Measurements from ENCODE around the gene EEF1AKMT2.

Gene EEF1AKMT2

DNA sequence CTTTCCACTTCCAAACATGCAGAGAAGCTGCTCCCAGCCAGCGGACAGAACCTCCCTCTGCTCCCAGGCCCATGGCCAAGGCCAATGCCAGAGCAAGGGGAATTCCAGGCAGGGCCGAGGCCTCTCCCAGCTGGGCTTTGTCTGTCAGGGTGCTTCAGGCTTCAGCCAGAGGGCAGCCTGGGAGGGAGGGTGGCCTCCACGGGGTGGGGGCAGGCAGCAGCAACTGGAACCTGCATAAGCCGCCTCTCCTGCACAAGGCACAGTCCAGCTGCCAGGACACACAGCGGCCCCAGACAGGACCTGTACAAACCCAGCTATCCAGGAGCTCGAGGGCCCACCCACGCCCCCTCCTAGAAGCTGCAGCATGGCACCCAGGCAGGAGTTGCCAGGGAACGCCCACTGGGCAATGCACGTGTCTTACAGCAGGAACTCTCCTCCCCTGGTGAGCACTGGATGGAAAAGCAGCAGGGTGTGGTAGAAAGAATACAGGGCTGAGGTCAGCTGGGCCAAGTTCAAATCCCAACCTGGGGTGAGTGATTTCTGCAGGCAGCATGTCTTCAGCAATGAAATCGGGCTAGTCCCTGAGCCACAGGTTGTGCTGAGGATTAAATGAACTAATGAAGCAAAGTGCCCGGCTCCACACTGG lies 55.1 kb downstream of the EEF1AKMT2 start:
- DNase-seq: no peak

DNA sequence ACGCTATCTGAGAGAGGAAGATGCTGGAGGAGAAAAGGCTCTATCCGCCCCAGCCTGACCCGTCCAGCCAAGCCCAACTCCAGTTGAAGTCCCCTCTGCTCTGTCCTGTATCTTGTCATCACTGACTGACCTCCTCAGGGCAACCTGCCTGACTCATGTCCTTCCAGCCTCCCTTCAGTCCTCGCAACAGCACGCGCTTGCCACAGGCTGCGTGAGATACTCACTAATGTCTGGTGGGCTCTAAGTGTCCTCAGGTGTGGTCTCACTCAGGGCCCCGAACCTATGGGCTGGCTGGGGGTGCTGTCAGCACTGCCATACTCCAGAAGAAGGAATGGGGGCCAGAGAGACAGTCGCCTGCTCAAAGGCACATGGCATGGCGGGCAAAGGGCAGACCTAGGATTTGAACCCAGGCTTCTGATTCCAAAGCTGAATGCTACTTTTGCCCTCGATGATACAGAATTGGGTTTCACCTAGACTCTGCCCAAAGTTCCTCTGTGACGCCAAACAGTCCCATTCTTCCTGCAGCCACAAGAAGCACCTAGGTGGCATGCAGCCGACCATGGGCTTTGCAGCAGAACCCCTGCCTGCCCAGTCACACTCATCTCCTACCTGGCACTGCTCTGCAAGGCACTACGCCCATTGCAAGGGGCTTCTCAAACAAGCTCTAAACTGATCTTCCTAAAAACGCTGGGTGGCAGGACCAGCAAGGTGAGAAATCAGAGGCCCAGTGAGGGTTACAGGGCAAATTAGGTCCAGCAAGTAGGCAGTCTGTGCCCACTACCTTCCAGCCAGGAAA lies 56.0 kb downstream of the EEF1AKMT2 start:
- DNase-seq: no peak

DNA sequence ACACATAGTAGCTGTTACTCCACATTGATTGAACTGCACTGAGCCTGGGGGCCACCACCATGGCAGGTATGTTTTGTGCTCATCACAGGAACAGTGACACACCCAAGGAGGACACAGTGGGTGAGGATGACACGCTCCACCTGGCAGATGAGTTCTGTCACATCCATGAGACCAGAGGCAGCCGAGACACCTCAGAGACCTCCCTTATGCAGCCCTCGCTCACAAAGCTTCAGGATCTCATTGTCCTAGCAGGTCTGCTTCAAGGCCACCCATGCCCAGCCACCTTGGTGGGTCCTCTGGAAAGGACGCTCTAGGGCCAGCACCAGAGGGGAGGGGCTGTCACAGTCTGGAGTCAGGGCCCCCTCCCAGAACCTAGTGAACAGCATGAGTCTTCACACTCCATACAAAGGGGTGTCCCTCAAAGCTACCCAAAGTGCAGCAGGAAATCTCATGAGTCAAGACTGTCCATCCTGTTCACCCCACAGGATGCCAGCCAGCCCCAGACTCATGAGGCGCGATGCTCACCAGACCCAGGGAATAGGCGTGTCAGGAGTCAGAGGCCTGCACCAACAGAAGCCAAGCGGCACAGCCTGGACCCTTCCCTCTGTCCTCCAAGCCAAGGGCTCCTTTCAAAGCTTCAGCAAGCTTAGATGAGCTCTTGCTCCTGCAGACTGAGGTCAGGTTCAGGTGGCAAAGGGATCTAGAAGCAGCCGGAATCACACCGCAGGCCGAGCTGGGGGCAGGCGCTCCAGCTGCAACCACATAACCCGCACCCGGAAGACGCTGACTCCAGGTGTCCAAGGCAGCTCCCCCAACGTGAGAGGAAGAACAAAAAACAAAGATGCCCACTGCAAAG lies 57.1 kb downstream of the EEF1AKMT2 start:
- DNase-seq: no peak

DNA sequence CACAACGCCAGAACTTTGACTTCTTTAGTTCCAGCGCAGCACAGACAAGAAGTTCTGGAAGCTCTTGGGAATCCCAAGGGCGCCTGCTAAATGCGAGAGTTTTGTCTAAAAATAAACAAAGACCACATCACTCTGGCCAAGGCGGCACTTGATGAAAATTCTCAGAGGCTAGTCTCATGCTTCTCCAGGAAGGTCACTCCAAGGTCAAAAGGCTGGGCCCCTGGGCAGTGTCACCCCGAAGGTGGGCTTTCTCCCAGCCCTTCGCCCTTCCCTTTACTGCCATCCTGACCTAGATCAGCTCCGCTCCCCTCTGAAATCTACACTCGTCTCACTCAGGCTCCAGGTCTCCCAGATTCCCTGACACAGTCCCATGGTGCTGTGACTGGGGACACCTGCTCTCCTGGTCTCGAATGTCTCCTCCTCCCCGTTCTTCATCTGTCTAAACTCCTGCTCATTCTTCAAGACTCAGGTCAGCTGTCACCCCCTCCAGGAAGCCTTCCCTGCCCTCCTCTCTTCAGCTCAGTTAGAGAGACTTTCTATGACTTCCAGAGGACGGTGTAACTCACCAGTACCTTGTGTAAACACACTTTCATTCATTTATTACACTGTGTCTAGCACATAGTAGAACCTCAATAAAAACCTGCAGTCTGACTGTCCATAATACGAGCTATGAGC lies 58.0 kb downstream of the EEF1AKMT2 start:
- no peak for DNase-seq

DNA sequence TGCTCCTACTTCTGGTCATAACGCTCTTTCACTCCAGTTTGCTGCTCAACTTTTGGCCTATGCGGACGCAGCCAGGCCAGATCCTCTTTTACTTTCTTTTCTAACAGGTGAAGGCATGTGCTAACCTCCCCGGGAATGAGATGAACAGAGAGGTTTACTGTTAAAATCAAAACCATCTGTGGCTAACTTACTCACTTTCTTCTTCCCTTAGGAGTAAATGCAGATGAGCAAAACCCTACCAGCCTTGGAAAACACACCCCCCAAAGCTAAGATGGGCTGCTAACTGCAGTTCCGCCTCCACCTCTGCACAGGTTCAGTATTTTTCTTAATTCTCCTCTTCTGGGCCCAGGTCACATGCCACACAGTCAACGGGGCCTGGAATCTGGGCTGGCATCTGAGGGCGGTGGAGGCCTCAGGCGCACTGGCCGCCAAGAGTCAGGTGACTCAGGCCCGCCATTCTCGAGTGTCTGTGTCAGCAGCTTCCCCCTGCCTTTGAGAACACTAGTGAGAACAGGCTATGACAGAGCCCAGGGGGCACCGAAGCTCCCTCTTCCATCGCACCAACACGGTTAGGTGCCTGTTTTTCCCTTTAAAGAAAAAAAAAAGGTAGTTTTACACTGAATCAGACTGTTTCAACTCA lies 58.6 kb downstream of the EEF1AKMT2 start:
- DNase-seq: no peak

DNA sequence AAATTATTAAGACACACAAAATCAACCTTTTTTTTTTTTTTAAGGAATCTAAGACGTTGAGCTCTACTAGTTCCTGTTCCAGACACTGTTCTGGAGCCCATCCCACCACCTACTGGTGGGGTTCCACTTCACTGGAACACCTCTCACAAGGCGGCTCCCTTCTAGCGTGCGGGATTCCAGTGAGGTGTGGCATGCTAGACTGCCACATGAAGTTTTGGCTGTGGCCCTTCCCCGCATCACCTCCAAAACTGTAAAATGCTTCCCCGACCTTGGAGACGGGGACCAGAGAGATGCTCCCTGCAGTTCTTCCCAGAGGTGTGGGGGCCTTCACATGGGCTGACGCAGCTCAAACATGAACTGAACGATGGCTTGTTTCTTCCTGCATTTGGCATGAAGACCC lies 60.1 kb downstream of the EEF1AKMT2 start:
- no peak for DNase-seq

DNA sequence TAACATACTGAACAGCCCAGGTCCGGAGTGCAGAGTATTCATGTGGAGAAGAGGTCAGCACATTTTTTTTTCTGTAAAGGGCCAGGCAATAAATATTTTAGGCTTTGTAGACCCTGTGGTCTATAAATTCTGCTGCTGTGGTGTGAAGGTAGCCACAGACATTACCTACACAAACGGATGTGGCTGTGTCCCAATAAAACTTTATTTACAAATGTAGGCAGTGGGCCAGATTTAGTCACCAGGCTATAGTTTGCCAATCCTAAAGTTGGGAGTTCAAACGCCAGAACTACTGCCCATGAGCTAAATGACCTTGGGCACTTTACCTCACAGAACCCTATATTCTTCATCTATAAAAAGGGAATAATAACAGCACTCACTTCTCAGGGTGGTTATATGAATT lies 60.9 kb downstream of the EEF1AKMT2 start:
- no peak for DNase-seq

DNA sequence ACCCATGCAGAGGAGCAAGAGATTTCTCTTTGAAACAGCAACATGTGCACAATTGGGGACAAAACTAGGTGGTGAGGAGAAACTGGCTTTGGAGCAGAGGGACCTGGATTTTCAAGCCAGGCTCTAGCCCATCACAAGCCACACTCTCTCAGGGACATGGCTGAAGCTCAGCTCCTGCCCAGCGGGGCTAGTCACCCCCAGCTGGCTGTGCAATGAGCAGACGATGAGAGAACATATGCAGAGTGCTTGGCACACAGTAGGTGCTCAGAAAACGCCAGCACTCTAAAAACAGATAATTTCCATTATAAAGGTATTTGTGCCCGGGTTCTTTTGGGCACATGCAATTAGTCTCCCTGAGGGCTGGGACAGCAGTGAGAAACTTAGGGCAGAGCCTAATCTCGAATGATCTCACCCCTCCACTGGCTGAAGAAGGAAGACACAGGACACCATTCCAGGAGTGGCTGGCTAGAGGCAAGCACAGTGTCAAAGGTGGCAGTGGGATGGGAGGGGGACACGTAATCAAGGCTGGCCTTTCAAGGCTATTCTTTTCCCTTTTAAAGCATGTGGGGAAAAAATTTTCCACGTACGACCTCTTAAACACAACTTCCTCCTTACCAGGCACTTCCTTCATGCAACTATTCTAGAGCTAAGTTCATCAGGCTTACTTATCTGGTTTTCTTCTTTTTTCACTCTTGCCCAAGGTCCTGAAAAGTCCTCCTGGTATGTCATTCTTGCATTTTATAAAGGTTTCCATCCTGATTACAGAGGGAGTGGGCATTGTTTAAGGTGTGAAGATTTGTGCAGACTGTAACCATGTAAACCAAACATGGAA lies 62.6 kb downstream of the EEF1AKMT2 start:
- no peak for DNase-seq

DNA sequence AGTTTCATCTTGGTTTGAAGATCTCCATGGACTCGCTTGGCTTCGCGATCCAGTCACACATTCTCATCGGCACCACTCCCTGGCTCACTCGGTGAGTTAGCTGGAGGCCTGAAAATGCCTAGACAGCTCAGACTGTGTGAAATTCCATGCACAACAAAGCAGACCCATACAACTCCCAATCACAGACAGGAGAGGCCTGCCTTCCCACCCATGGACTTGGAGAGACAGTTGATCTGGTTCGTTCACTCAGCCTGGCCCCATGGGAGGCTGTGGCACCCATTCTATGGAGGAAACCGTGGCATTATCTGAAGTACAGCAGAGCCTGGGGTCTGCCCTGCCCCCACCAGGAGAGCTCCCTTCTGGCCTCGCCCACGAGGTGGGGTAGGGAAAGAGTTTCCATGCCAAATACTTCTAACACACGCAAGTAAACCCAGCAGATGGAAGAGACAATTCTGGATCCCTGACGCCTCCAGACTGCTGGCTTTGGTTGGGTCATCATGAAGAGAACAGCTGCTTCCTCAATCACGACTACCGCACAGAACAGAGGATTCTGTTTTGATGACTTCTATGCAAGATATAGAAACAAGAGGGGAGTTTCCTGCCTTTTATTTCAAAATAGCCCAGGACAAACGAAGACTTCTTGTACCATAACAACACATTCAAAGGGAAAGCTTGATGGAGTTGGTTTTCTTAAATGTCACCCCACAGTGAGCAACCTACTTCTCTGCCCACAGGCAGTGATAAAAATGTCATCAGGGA lies 63.4 kb downstream of the EEF1AKMT2 start:
- peak in 1 of 2 experiments; percentile 59 for DNase-seq

DNA sequence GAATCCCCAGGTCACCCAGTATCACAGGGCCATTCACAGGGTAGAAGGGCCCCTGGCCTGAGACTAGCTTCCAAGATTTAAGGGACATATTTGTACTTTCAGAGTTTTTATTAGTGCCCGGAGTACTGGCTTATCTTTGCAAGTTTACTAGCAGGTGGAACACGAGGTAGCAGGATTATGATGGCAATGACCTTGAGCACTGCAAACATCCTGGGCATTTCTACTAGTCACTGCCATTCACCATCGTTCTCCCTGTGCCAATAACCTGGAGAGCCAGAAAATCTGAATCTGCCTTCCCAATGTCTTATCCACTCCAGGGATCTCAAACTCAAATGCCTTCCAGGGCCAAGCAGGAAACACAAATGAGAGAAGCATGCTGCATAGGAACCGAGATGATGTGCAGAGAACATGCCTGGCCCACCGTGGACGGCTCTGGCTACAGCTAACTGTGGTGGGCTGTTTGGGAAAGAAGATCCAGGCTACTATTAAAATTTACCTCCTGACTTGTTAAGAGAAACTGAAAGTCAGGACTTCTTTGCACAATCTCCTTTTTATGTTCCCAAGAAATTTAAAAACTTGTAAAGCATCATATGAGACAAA lies 64.2 kb downstream of the EEF1AKMT2 start:
- DNase-seq: no peak

DNA sequence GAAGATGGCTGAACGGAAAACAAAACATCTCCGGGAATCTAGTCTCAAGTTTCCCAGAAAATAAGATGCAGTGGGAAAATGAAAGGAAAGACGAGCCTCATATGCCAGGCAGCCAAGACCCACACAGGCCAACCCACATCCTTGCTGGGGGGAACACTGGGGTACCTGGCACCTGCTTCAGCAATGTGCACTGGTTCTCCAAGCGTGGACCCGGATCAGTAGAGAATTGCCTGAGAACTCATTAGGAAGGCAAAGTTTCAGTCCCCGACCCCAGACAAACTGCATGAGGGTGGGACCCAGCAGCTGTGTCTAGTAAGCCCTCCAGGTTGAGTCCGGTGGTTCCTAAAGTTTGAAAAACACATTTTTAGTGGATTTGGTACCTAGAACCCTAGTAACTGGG lies 65.9 kb downstream of the EEF1AKMT2 start:
- no peak for DNase-seq

DNA sequence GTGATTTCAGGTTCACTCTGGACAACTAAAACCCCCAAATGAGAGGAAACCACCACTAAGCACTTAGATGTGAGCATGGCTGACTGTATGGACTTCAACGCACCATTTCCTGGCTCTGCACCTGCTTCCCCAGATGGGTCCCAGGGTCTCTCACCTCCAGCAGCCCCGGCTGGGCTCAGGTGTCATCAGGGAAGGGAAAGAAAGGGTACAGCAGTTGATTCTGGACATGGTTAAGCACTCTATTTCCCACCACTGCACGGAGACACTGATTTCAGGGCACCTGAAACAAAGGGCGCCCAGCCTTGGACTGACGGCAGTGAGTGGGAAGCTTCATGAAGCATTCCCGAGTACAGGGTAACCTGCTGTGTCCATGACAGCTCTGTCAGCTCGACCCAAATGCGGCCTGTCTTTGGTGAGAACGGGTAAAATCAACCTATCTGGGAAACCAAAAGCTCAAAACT lies 66.5 kb downstream of the EEF1AKMT2 start:
- no peak for DNase-seq

DNA sequence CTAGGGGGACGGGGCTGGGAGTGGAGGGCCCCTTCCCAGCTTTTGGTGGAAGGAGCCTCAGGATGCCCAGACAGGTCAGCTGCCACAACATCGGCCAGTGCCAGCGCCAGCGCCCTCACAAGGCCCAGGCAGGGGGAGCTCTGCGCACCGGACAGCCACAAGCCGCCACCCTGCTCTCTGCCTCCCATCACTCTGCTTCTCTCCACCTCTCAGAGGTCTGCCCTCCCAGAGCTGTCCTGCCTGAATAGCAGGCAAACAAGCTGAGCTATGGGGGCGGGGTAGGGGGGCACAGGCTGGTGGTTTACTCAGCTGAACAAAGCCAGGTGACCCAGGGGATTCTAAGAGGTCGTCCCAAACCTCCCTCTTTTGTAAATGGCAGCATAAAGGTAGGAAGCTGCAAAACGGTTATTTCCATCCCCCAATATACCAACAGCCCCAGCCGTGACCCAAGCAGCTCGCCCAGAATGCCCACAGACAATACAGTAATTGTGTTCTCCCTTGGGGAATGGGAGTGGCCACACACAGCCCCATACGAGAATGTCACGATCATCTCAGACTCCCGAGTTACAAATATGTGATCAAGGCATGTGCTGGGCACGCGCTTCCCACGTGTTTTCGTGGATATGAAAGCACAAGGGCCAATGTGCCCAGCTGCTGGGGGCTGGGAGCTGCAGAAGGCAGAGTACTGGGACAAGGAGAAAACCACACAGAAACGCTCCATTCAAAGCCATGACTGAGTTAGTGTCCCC lies 67.2 kb downstream of the EEF1AKMT2 start:
- DNase-seq: no peak

DNA sequence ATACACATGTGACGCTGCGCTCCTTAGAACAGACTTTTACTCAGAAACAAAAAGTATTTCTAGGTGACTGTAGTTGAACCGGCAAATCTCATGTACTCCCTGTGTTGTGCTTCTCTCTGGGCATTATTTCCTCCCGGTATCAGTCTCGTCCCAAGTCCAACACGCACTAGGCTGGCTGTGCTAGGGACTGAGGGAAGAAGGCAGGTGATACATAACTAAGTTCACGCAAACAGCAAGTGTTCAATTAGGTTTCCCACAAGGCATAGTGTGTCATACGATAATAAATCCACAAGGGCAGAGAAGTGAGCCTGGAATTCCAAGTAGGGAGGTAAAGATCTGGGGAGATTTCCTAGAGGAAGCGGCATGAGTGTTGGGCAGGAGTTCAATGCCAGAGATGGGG lies 67.9 kb downstream of the EEF1AKMT2 start:
- no peak for DNase-seq

DNA sequence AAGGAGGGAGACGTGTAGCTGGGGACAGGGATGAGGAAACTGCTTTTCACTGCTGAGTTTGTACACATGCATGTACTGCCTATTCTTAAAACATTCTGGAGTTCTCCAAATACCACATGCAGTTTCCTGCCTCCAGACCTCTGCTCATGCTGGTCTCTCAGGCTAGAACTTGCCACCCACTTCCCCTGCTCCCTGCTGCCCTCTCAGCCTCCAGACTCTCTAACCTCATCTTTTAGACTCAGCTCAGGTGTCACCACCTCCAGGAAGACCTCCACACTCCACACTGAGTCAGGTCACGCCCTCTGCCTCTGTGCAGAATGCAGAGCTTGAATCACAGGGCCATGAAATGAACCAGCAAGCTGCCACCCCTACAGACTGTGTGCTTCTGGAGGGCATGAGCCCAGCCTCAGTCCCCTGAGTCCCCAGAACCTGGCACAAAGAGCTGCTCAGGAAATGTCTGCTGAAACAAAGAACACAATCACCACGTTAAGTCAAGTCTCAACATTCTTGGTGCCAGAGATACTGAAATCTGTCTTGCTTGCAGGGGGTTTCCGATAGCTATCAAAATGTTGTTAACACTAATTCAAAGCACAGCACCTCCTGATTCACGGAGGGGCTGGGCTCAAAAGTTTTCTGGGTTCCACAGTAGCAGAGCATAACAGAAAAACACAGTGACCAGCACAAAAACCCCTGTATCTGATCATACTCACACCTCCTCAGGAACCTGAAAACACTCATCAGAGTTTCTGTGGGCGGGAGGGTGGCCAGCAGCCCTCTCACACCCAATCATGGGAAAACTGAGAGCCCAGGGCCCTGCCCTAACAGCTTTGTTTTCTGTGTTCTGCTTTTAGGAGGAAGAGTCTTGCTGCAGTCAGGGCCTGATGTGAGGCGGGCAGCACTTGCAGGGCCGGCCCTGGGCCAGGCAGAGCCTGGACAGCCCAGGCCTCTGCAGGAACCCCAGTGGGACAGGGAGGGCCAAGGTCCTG lies 68.6 kb downstream of the EEF1AKMT2 start:
- DNase-seq: no peak

DNA sequence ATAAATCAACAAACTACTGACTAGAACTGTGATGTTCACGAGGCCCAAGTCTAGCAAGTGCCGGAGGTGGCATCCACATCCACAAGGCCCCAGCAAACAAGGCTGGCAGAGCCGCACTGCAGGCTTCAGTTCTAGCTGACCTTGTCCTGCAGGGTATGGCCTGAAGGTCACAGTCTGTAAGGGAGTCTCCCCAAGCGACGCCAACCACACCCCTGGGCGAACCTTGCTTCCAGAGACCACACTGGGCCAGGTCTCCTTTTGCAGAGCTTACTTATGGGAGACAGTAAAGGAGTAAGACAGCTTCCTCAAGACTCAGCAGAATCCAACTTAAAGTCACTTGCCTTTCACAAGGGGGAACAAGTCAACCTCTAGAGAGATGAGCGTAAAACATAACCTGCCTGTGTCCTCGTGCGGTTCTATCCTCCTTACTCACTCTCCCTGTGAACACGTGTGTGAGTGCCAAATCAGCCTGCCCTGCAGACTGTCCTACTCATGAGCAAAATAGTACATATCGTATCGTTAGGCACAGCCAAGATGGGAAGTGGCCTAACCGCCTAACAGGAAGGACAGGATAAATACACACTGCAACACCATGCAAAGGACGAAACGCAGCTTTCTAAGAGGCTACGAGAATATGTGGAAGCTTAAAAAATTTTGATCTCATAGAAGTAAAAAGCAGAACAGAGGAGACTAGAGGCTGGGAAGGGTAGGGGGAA lies 70.2 kb downstream of the EEF1AKMT2 start:
- no peak for DNase-seq

DNA sequence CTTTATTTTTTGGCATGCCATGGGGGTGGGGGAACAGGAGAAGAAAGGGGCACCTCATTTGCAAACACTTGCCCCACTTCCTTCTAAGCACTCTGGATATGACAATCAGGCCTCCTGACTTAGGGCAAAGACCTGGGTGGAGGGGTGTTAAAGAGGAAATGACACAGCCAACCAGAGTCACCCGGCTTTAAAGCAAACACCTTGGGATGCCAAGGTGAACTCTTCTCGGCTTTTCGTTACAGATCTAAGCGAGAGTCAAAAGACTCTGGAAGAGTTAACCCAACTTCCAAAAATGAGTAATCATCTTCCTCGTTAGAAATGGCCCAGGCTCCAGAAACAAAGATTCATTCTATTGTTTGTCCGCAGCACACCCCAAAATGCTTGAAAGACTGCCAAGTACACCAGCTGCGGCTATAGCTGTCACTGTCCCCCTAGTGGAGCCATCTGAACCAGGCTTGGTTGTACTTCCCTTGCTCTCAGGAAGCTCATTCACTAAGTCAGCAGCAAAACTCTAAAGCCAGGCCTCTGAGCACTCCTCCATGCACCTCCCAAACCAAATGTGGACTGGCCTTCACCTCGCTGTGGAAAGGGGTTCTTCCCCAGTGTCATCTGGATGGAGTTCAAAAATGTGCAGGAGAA lies 72.4 kb downstream of the EEF1AKMT2 start:
- no peak for DNase-seq

Data from NCI-H446 (cell line).